ENCODE data around the gene PPRC1.

Gene PPRC1

GRCh38 chr10:102146971-102147428 is 14.2 kb downstream of the PPRC1 start:
- no peak overlapping the region for H2AK5ac ChIP-seq (ENCODE audit: low read depth, low read length)
- no peak for DNase-seq (ENCODE audit: low spot score)
- H3K9me3 ChIP-seq (replicated peaks in 1 of 2; ENCODE audit: control insufficient read depth in 2 of 2, insufficient read depth in 1 of 2, low read depth in 1 of 2, low read length in 2 of 2) = peaks cover 0 to 2% of the 10 kb centered on the region in 2 donors
- no peak overlapping the region for H2BK5ac ChIP-seq (ENCODE audit: low read length)
- no peak overlapping the region for H3K4me2 ChIP-seq (ENCODE audit: insufficient read depth, low read length, poor library complexity, severe bottlenecking)
- no peak overlapping the region for H3K4me3 ChIP-seq (ENCODE audit: low read length in 2 of 2)
- H3K27ac ChIP-seq (replicated peaks; ENCODE audit: low read length) = no peak overlapping the region
- no peak overlapping the region for H3K14ac ChIP-seq (ENCODE audit: low read length)
- no peak overlapping the region for H2BK15ac ChIP-seq (ENCODE audit: low read length)
- H3K27me3 ChIP-seq (ENCODE audit: control insufficient read depth in 3 of 3, insufficient read depth in 3 of 3, low read depth in 1 of 3, low read length in 3 of 3) = no peaks in the 10 kb centered on the region
- peaks cover 5% of the 10 kb centered on the region in 2 donors for H3K4me1 ChIP-seq (ENCODE audit: control insufficient read depth in 2 of 2, insufficient read depth in 1 of 2, low read depth in 1 of 2, low read length in 2 of 2)
- H3K36me3 ChIP-seq (replicated peaks in 1 of 2; ENCODE audit: control insufficient read depth in 2 of 2, insufficient read depth in 2 of 2, low read length in 2 of 2) = peaks cover 52 to 80% of the 10 kb centered on the region in 2 donors
- peak overlapping the region; percentile 38 for H3K23ac ChIP-seq (ENCODE audit: low read depth, low read length, poor library complexity)
- no peak overlapping the region for H3K4ac ChIP-seq (ENCODE audit: low read length)
- no peaks in the 10 kb centered on the region for H3K79me1 ChIP-seq (ENCODE audit: low read depth, low read length)
- no CpG with 5 or more reads among the region's 17 CpGs for WGBS, 2 donors (ENCODE audit: extremely low coverage in 2 of 2, insufficient read length in 2 of 2, insufficient replicate concordance in 1 of 2)
- no peak overlapping the region for H2BK12ac ChIP-seq (ENCODE audit: low read length)
- no peak overlapping the region for H3K9ac ChIP-seq (ENCODE audit: low read depth, low read length, poor library complexity)
- no peak overlapping the region for H2AFZ ChIP-seq (ENCODE audit: low read length)
- H3K18ac ChIP-seq (ENCODE audit: low read length) = no peak overlapping the region
- H4K91ac ChIP-seq (ENCODE audit: low read depth, low read length, poor library complexity) = no peak overlapping the region
- no peak overlapping the region for H2BK120ac ChIP-seq (ENCODE audit: low read depth, low read length)
- no peak overlapping the region for H4K8ac ChIP-seq (ENCODE audit: low read depth, low read length)

- H4K91ac ChIP-seq (ENCODE audit: low read depth, low read length, poor library complexity) = no peak overlapping the region
- no peak overlapping the region for H3K4ac ChIP-seq (ENCODE audit: low read length)
- peaks cover 52 to 79% of the 10 kb centered on the region in 2 donors for H3K36me3 ChIP-seq (replicated peaks in 1 of 2; ENCODE audit: control insufficient read depth in 2 of 2, insufficient read depth in 2 of 2, low read length in 2 of 2)
- no peak overlapping the region for H4K8ac ChIP-seq (ENCODE audit: low read depth, low read length)
- no peak overlapping the region for H2AFZ ChIP-seq (ENCODE audit: low read length)
- H2BK120ac ChIP-seq (ENCODE audit: low read depth, low read length) = no peak overlapping the region
- H3K27ac ChIP-seq (replicated peaks; ENCODE audit: low read length) = no peak overlapping the region
- no peak overlapping the region for H3K9ac ChIP-seq (ENCODE audit: low read depth, low read length, poor library complexity)
- no peak overlapping the region for H2BK15ac ChIP-seq (ENCODE audit: low read length)
- no CpG with 5 or more reads among the region's 1 CpG for WGBS, 2 donors (ENCODE audit: extremely low coverage in 2 of 2, insufficient read length in 2 of 2, insufficient replicate concordance in 1 of 2)
- no peak overlapping the region for H3K4me2 ChIP-seq (ENCODE audit: insufficient read depth, low read length, poor library complexity, severe bottlenecking)
- DNase-seq (ENCODE audit: low spot score) = no peak
- H3K4me3 ChIP-seq (ENCODE audit: low read length in 2 of 2) = no peak overlapping the region
- H3K27me3 ChIP-seq (ENCODE audit: control insufficient read depth in 3 of 3, insufficient read depth in 3 of 3, low read depth in 1 of 3, low read length in 3 of 3) = no peaks in the 10 kb centered on the region
- H3K14ac ChIP-seq (ENCODE audit: low read length) = no peak overlapping the region
- H3K79me1 ChIP-seq (ENCODE audit: low read depth, low read length) = peaks cover 3% of the 10 kb centered on the region
- peaks cover 0 to 2% of the 10 kb centered on the region in 2 donors for H3K9me3 ChIP-seq (replicated peaks in 1 of 2; ENCODE audit: control insufficient read depth in 2 of 2, insufficient read depth in 1 of 2, low read depth in 1 of 2, low read length in 2 of 2)
- H2BK12ac ChIP-seq (ENCODE audit: low read length) = no peak overlapping the region
- H2BK5ac ChIP-seq (ENCODE audit: low read length) = no peak overlapping the region
- no peak overlapping the region for H3K23ac ChIP-seq (ENCODE audit: low read depth, low read length, poor library complexity)
- H3K18ac ChIP-seq (ENCODE audit: low read length) = no peak overlapping the region
- H3K4me1 ChIP-seq (ENCODE audit: control insufficient read depth in 2 of 2, insufficient read depth in 1 of 2, low read depth in 1 of 2, low read length in 2 of 2) = peaks cover 5 to 7% of the 10 kb centered on the region in 2 donors
- no peak overlapping the region for H2AK5ac ChIP-seq (ENCODE audit: low read depth, low read length)
Observed at GRCh38 chr10:102147561-102147960, 14.7 kb downstream of the PPRC1 start.

GRCh38 chr10:102148275-102148674 is 15.4 kb downstream of the PPRC1 start:
- Histone ChIP-seq H3K14ac (ENCODE audit: low read length) (no peak overlapping the region), H3K4ac (ENCODE audit: low read length) (no peak overlapping the region), H2AFZ (ENCODE audit: low read length) (no peak overlapping the region), H3K18ac (ENCODE audit: low read length) (no peak overlapping the region), H4K8ac (ENCODE audit: low read depth, low read length) (no peak overlapping the region), H3K27me3 (ENCODE audit: control insufficient read depth in 3 of 3, insufficient read depth in 3 of 3, low read depth in 1 of 3, low read length in 3 of 3) (no peaks in the 10 kb centered on the region), H3K4me2 (ENCODE audit: insufficient read depth, low read length, poor library complexity, severe bottlenecking) (no peak overlapping the region), H2BK15ac (ENCODE audit: low read length) (no peak overlapping the region), H2BK120ac (ENCODE audit: low read depth, low read length) (no peak overlapping the region), H3K79me1 (ENCODE audit: low read depth, low read length) (peaks cover 4% of the 10 kb centered on the region), H3K9me3 (replicated peaks in 1 of 2; ENCODE audit: control insufficient read depth in 2 of 2, insufficient read depth in 1 of 2, low read depth in 1 of 2, low read length in 2 of 2) (peaks cover 0 to 2% of the 10 kb centered on the region in 2 donors), H3K27ac (replicated peaks; ENCODE audit: low read length) (no peak overlapping the region), H3K4me3 (ENCODE audit: low read length in 2 of 2) (no peak overlapping the region), H2BK12ac (ENCODE audit: low read length) (no peak overlapping the region), H2BK5ac (ENCODE audit: low read length) (no peak overlapping the region), H4K91ac (ENCODE audit: low read depth, low read length, poor library complexity) (no peak overlapping the region), H2AK5ac (ENCODE audit: low read depth, low read length) (no peak overlapping the region), H3K36me3 (replicated peaks in 1 of 2; ENCODE audit: control insufficient read depth in 2 of 2, insufficient read depth in 2 of 2, low read length in 2 of 2) (peaks cover 48 to 73% of the 10 kb centered on the region in 2 donors), H3K9ac (ENCODE audit: low read depth, low read length, poor library complexity) (no peak overlapping the region), H3K4me1 (ENCODE audit: control insufficient read depth in 2 of 2, insufficient read depth in 1 of 2, low read depth in 1 of 2, low read length in 2 of 2) (peaks cover 8 to 10% of the 10 kb centered on the region in 2 donors), H3K23ac (ENCODE audit: low read depth, low read length, poor library complexity) (peak overlapping the region; percentile 25)
- WGBS, 2 donors (ENCODE audit: extremely low coverage in 2 of 2, insufficient read length in 2 of 2, insufficient replicate concordance in 1 of 2) = 100% methylated on average over 5 of the region's 13 CpGs; no CpG with 5 or more reads in 1 of the 2 donors
- DNase-seq (ENCODE audit: low spot score) = no peak

- Histone ChIP-seq H4K8ac (ENCODE audit: low read depth, low read length) (no peak overlapping the region), H2BK120ac (ENCODE audit: low read depth, low read length) (no peak overlapping the region), H3K9me3 (replicated peaks in 1 of 2; ENCODE audit: control insufficient read depth in 2 of 2, insufficient read depth in 1 of 2, low read depth in 1 of 2, low read length in 2 of 2) (peaks cover 0 to under 1% of the 10 kb centered on the region in 2 donors), H4K91ac (ENCODE audit: low read depth, low read length, poor library complexity) (no peak overlapping the region), H3K27ac (replicated peaks; ENCODE audit: low read length) (peak overlapping the region; percentile 85), H2AFZ (ENCODE audit: low read length) (peak overlapping the region; percentile 92), H3K79me1 (ENCODE audit: low read depth, low read length) (peaks cover 7% of the 10 kb centered on the region), H3K4ac (ENCODE audit: low read length) (no peak overlapping the region), H3K4me3 (ENCODE audit: low read length in 2 of 2) (peak overlapping the region; percentile 31 to 93), H3K4me2 (ENCODE audit: insufficient read depth, low read length, poor library complexity, severe bottlenecking) (peak overlapping the region; percentile 51), H2BK15ac (ENCODE audit: low read length) (no peak overlapping the region), H2BK5ac (ENCODE audit: low read length) (no peak overlapping the region), H3K4me1 (ENCODE audit: control insufficient read depth in 2 of 2, insufficient read depth in 1 of 2, low read depth in 1 of 2, low read length in 2 of 2) (peaks cover 9 to 11% of the 10 kb centered on the region in 2 donors), H2AK5ac (ENCODE audit: low read depth, low read length) (no peak overlapping the region), H3K18ac (ENCODE audit: low read length) (peak overlapping the region; percentile 34), H3K27me3 (ENCODE audit: control insufficient read depth in 3 of 3, insufficient read depth in 3 of 3, low read depth in 1 of 3, low read length in 3 of 3) (no peaks in the 10 kb centered on the region), H3K23ac (ENCODE audit: low read depth, low read length, poor library complexity) (no peak overlapping the region), H3K14ac (ENCODE audit: low read length) (peak overlapping the region; percentile 26), H3K36me3 (replicated peaks in 1 of 2; ENCODE audit: control insufficient read depth in 2 of 2, insufficient read depth in 2 of 2, low read length in 2 of 2) (peaks cover 31 to 68% of the 10 kb centered on the region in 2 donors), H2BK12ac (ENCODE audit: low read length) (no peak overlapping the region), H3K9ac (ENCODE audit: low read depth, low read length, poor library complexity) (no peak overlapping the region)
- no CpG with 5 or more reads among the region's 3 CpGs for WGBS, 2 donors (ENCODE audit: extremely low coverage in 2 of 2, insufficient read length in 2 of 2, insufficient replicate concordance in 1 of 2)
- no peak for DNase-seq (ENCODE audit: low spot score)
Observed at GRCh38 chr10:102150970-102151773, 18.3 kb downstream of the PPRC1 start.

Measured in neuronal stem cell (in vitro differentiated cells).